Spleen (tissue), 11 donors: ENCODE measurements around the gene TTC27. TPM values are rescaled to one million over a fixed set of nuclear protein-coding genes. Genes with fewer than 3 reads are reported as not detected.

Experiments used
- DNase-seq: peaks from one replicate; pipeline ENCODE4 v3.0.0-alpha.2; 2020
- H3K27ac ChIP-seq, 8 donors: fragments of 200-600 bp; sonication (generic) in 7 of 8; 1 replicate in 4 of 8; 2 replicates in 4 of 8; pipeline versions ENCODE4 v1.5.0 to v1.8.0; 2016 to 2021; ENCODE audit warnings: inconsistent platforms in 4 of 8, mild to moderate bottlenecking in 4 of 8, moderate library complexity in 1 of 8
- H3K27me3 ChIP-seq, 7 donors: fragments of 200-600 bp; sonication (generic) in 6 of 7; replicated peaks in 1 of 7; 1 replicate in 4 of 7; 2 replicates in 3 of 7; pipeline versions ENCODE4 v1.5.0 to v1.8.0; 2016 to 2021; ENCODE audit warnings: inconsistent platforms in 3 of 7, mild to moderate bottlenecking in 1 of 7
- H3K36me3 ChIP-seq, 6 donors: fragments of 200-600 bp; sonication (generic) in 5 of 6; 1 replicate in 4 of 6; 2 replicates in 2 of 6; pipeline versions ENCODE4 v1.5.0 to v1.8.0; 2016 to 2021; ENCODE audit warnings: inconsistent platforms in 2 of 6
- H3K4me1 ChIP-seq, 6 donors: fragments of 200-600 bp; sonication (generic) in 5 of 6; 1 replicate in 3 of 6; 2 replicates in 3 of 6; pipeline versions ENCODE4 v1.5.0 to v1.8.0; 2016 to 2021; ENCODE audit warnings: inconsistent platforms in 3 of 6
- H3K4me3 ChIP-seq, 8 donors: fragments of 200-600 bp; sonication (generic) in 7 of 8; 1 replicate in 4 of 8; 2 replicates in 4 of 8; pipeline versions ENCODE4 v1.5.0 to v1.8.0; 2016 to 2021; ENCODE audit warnings: inconsistent platforms in 4 of 8, mild to moderate bottlenecking in 4 of 8, moderate library complexity in 2 of 8
- H3K9me3 ChIP-seq, 8 donors: fragments of 200-600 bp; sonication (generic) in 7 of 8; 1 replicate in 4 of 8; 2 replicates in 4 of 8; pipeline versions ENCODE4 v1.5.0 to v1.8.0; 2016 to 2021; ENCODE audit warnings: inconsistent platforms in 4 of 8
- POLR2A ChIP-seq, 3 donors: fragments of 450-650 bp; IDR thresholded peaks; one replicate each; pipeline ENCODE4 v1.5.1; 2017; ENCODE audit warnings: antibody characterized with exemption in 3 of 3, mild to moderate bottlenecking in 1 of 3
- POLR2AphosphoS5 ChIP-seq, 3 donors: sonication (generic); formaldehyde crosslinking; IDR thresholded peaks; one replicate each; pipeline ENCODE4 v1.5.1; 2017; ENCODE audit warnings: antibody characterized with exemption in 3 of 3
- WGBS, 5 donors: extraction: QIAGEN DNeasy Blood & Tissue Kit in 3 of 5; methylation state at CpG; one replicate each; pipeline versions ENCODE4 v1.1.5 to v1.1.7; 2013 to 2018; 5-methylcytosine and 5-hydroxymethylcytosine counted together
- intact Hi-C: fragments of 100-400 bp; cut with DNase I; formaldehyde crosslinking; loops from one replicate; pipeline ENCODE4 v1.15.0; 2023; ENCODE audit warnings: low total_unique reads
- polyA plus RNA-seq, 3 donors: library from polyadenylated mRNA; stranded (reverse); fragments of 200-250 nt; gene quantifications; one replicate each; pipeline ENCODE4 v1.2.1, GENCODE V29; 2013
- total RNA-seq, 7 donors: library from RNA; depleted of rRNA in 3 of 7; stranded (reverse); fragments of >200 nt in 3 of 7; fragmentation: NEBNext Ultra II Directional in 4 of 7; extraction: Animal tissue kit (Norgen Biotek cat#: 25700) in 4 of 7; gene quantifications; one replicate each; pipeline versions ENCODE4 v1.1.0 to v1.2.1, GENCODE V29; 2016 to 2021
- TF ChIP-seq, protein P1 (sequence below), 11 experiments: fragments of 200-600 bp in 7 of 11; fragments of 450-650 bp in 4 of 11; sonication (generic) in 4 of 11; IDR thresholded peaks in 8 of 11; conservative IDR thresholded peaks in 3 of 11; 1 replicate in 7 of 11; 2 replicates in 4 of 11; pipeline versions ENCODE4 v1.4.0 to v1.8.0; 2016 to 2021; ENCODE audit warnings: antibody characterized with exemption in 11 of 11, inconsistent platforms in 4 of 11, mild to moderate bottlenecking in 1 of 11
- donor health status: healthy with polysubstance abuse.
- donor health status: DM: no; HTN: no; CAD: no; lungs with moderate emphysema.
- donor health status: DM: no; HTN: no; CAD: no.
- donor health status: Bipolar disorder and iron deficiency.
- donor health status: healthy.
- donor health status: DM: no; HTN: no; CAD: no.
- donor health status: DM: yes; HTN: yes; CAD: no.

TTC27 gene
- total and polyA plus RNA-seq, 10 donors: 9.0 to 28.5 (median 20.6) TPM

DNA sequence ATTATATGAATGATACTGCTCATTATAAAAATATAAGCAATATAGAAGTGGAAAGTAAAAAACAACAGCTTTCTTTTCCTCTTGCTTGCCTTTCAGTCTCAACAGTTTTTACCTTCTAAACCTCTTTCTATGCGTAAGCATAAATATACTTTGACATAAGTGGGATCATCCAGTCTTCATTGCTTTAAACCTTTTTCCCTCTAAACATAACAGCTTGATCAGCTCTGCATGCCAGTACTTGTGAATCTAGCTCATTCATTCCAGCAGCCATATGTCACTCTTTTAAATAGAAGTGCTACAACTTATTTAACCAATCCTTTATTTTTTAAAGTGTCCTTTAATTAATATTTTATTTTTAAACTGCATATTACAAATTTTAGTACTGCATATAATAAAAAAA is 88.1 kb downstream of the TTC27 start:
- no peak for DNase-seq
- H3K27ac ChIP-seq: no peak overlapping the region

DNA sequence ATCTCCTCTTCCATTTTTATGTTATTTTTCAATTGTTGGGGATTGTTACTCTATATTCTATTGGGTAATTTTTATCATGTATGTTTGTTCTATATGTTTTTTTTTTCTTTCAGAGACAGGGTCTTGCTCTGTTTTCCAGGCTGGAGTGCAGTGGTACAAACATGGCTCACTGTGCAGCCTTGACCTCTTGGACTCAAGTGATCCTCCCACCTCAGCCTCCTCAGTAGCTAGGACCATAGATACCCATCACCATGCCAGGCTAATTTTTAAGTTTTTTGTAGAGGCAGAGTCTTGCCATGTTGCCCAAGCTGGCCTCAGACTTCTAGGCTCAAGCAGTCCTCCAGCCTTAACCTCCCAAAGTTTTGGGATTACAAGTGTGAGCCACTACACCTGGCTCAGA is 88.7 kb downstream of the TTC27 start:
- Histone ChIP-seq H3K4me1 (peaks cover 0 to 7% (median 3%) of the 10 kb centered on the region in 6 donors), H3K4me3 (no peak overlapping the region), H3K36me3 (peaks cover 0 to 45% (median 7%) of the 10 kb centered on the region in 6 donors), H3K27me3 (no peaks in the 10 kb centered on the region), H3K27ac (no peak overlapping the region), H3K9me3 (peaks cover 0 to 5% (median 2%) of the 10 kb centered on the region in 8 donors)
- no peak for TF ChIP-seq POLR2A (IDR thresholded peaks at IDR 0.05)
- no peak for TF ChIP-seq POLR2AphosphoS5 (IDR thresholded peaks at IDR 0.05)
- TF ChIP-seq, protein P1, sequence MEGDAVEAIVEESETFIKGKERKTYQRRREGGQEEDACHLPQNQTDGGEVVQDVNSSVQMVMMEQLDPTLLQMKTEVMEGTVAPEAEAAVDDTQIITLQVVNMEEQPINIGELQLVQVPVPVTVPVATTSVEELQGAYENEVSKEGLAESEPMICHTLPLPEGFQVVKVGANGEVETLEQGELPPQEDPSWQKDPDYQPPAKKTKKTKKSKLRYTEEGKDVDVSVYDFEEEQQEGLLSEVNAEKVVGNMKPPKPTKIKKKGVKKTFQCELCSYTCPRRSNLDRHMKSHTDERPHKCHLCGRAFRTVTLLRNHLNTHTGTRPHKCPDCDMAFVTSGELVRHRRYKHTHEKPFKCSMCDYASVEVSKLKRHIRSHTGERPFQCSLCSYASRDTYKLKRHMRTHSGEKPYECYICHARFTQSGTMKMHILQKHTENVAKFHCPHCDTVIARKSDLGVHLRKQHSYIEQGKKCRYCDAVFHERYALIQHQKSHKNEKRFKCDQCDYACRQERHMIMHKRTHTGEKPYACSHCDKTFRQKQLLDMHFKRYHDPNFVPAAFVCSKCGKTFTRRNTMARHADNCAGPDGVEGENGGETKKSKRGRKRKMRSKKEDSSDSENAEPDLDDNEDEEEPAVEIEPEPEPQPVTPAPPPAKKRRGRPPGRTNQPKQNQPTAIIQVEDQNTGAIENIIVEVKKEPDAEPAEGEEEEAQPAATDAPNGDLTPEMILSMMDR (IDR thresholded peaks at IDR 0.05 in 8 of 11, conservative IDR thresholded peaks at IDR 0.05 in 3 of 11): no peak
- DNase-seq: no peak
- intact Hi-C loops: no loop called here

More for the DNA sequence above, 88.1 kb downstream of the TTC27 start:
- TF ChIP-seq POLR2AphosphoS5 (IDR thresholded peaks at IDR 0.05): no peak
- TF ChIP-seq, protein P1 (IDR thresholded peaks at IDR 0.05 in 8 of 11, conservative IDR thresholded peaks at IDR 0.05 in 3 of 11): no peak
- no peak for TF ChIP-seq POLR2A (IDR thresholded peaks at IDR 0.05)
- intact Hi-C loops: no loop called here
- Histone ChIP-seq H3K36me3 (peaks cover 0 to 46% (median 7%) of the 10 kb centered on the region in 6 donors), H3K4me3 (no peak overlapping the region), H3K9me3 (peaks cover 0 to 5% (median 2%) of the 10 kb centered on the region in 8 donors), H3K27me3 (no peaks in the 10 kb centered on the region), H3K4me1 (peaks cover 0 to 12% (median 8%) of the 10 kb centered on the region in 6 donors)
- WGBS, 5 donors: 81 to 94% (median 92%) methylated on average over 1 of the region's 1 CpG

DNA sequence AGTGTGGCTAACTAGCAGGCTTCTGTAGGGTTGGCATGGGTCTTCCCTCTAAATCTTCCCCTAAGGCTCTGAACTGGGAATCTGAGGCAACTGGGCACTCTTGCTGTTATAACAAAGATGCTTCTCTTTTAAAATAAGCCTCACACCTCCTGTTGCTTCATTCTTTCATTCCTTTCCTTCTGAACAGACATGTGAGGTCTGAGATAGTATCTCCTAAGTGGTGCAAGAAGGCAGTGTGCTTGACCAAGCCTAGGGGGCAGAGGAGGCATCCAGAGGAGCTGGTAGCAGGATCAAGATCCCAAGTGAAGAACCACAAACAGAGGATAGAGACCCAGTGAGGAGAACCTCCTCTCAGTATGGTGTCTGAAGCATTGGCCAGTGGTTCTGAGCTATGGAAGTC is 90.9 kb downstream of the TTC27 start:
- no peak for TF ChIP-seq POLR2A (IDR thresholded peaks at IDR 0.05)
- no peak for TF ChIP-seq POLR2AphosphoS5 (IDR thresholded peaks at IDR 0.05)
- TF ChIP-seq, protein P1 (IDR thresholded peaks at IDR 0.05 in 8 of 11, conservative IDR thresholded peaks at IDR 0.05 in 3 of 11): no peak
- Histone ChIP-seq H3K36me3 (peaks cover 0 to 39% (median under 1%) of the 10 kb centered on the region in 6 donors), H3K4me3 (no peak overlapping the region), H3K4me1 (no peaks in the 10 kb centered on the region), H3K27ac (no peak overlapping the region), H3K9me3 (peaks cover 0 to 4% (median 2%) of the 10 kb centered on the region in 8 donors), H3K27me3 (no peaks in the 10 kb centered on the region)
- intact Hi-C loops: no loop called here
- no peak for DNase-seq

DNA sequence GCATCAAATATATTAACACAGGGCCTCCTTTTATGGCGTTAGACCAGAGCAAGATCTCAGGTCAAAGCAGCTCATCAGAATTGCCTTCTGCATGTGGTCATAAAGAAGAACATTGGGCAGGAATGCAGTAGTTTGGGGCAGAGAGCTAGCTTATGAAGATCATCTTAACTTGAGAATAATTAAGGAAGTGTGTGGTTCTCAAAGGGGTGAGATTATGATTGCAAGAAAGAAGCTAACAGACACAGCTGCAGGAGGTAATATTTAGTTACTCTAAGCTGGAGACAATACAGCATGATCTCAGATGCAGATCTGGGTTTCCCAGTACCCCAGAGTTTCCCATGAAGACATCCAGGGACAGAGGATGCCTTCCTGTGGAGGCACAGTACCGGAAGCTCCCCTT is 91.6 kb downstream of the TTC27 start:
- intact Hi-C loops: no loop called here
- H3K4me1 ChIP-seq: no peaks in the 10 kb centered on the region
- TF ChIP-seq POLR2AphosphoS5 (IDR thresholded peaks at IDR 0.05) (no peak), POLR2A (IDR thresholded peaks at IDR 0.05) (no peak)
- TF ChIP-seq, protein P1 (IDR thresholded peaks at IDR 0.05 in 8 of 11, conservative IDR thresholded peaks at IDR 0.05 in 3 of 11): no peak

More for the DNA sequence above, 91.6 kb downstream of the TTC27 start:
- H3K27ac ChIP-seq: no peak overlapping the region
- H3K4me3 ChIP-seq: no peak overlapping the region
- 85 to 100% (median 90%) methylated on average over 2 of the region's 2 CpGs for WGBS, 5 donors
- peaks cover 0 to 32% (median 0%) of the 10 kb centered on the region in 6 donors for H3K36me3 ChIP-seq
- DNase-seq: no peak
- H3K27me3 ChIP-seq: no peaks in the 10 kb centered on the region
- H3K9me3 ChIP-seq: no peaks in the 10 kb centered on the region
